ENCODE measurements around the gene GLMP.

Gene GLMP

GRCh38 chr1:156285437-156285836 is 10.0 kb downstream of the GLMP start:
- DNase-seq (ENCODE audit: low read depth), result no peak

GRCh38 chr1:156284757-156285156 is 10.7 kb downstream of the GLMP start:
- no peak for DNase-seq (ENCODE audit: low read depth)

- no peak for DNase-seq (ENCODE audit: low read depth)
Measured at GRCh38 chr1:156284112-156284511, 11.4 kb downstream of the GLMP start, which contains the start of gene TMEM79. TMEM79 (plus strand) TSS chr1:156284325; CDS start chr1:156285227, 902 bp downstream.

- no peak for DNase-seq (ENCODE audit: low read depth)
Measured at GRCh38 chr1:156283521-156283920, 12.0 kb downstream of the GLMP start.

- peak; percentile 87 for DNase-seq (ENCODE audit: low read depth)
Measured at GRCh38 chr1:156282479-156283222, 12.8 kb downstream of the GLMP start, which contains the start of gene SMG5. SMG5 (minus strand) TSS chr1:156282825; CDS start chr1:156282680, 145 bp downstream.

- no peak for DNase-seq (ENCODE audit: low read depth)
Measured at GRCh38 chr1:156281693-156282478, 13.6 kb downstream of the GLMP start.

- DNase-seq (ENCODE audit: low read depth), result no peak
Measured at GRCh38 chr1:156281281-156281680, 14.2 kb downstream of the GLMP start.

GRCh38 chr1:156279837-156280236 is 15.6 kb downstream of the GLMP start:
- no peak for DNase-seq (ENCODE audit: low read depth)

GRCh38 chr1:156276966-156277381 is 18.5 kb downstream of the GLMP start:
- no peak for DNase-seq (ENCODE audit: low read depth)

- no peak for DNase-seq (ENCODE audit: low read depth)
Measured at GRCh38 chr1:156276532-156276931, 18.9 kb downstream of the GLMP start.

GRCh38 chr1:156270314-156270713 is 25.2 kb downstream of the GLMP start:
- DNase-seq (ENCODE audit: low read depth), result no peak

- no peak for DNase-seq (ENCODE audit: low read depth)
Measured at GRCh38 chr1:156268336-156268735, 27.1 kb downstream of the GLMP start.

GRCh38 chr1:156266051-156266450 is 29.4 kb downstream of the GLMP start:
- no peak for DNase-seq (ENCODE audit: low read depth)

- DNase-seq (ENCODE audit: low read depth), result no peak
Measured at GRCh38 chr1:156263288-156263655, 32.2 kb downstream of the GLMP start.

- DNase-seq (ENCODE audit: low read depth), result no peak
Measured at GRCh38 chr1:156262461-156263287, 32.8 kb downstream of the GLMP start.

- no peak for DNase-seq (ENCODE audit: low read depth)
Measured at GRCh38 chr1:156260896-156261295, 34.6 kb downstream of the GLMP start.

- DNase-seq (ENCODE audit: low read depth), result no peak
Measured at GRCh38 chr1:156259805-156260204, 35.7 kb downstream of the GLMP start.

- no peak for DNase-seq (ENCODE audit: low read depth)
Measured at GRCh38 chr1:156258859-156259258, 36.6 kb downstream of the GLMP start.

GRCh38 chr1:156257711-156258110 is 37.8 kb downstream of the GLMP start:
- no peak for DNase-seq (ENCODE audit: low read depth)

- no peak for DNase-seq (ENCODE audit: low read depth)
Measured at GRCh38 chr1:156253634-156254033, 41.8 kb downstream of the GLMP start.

- DNase-seq (ENCODE audit: low read depth), result no peak
Measured at GRCh38 chr1:156251527-156251926, 44.0 kb downstream of the GLMP start.

- DNase-seq (ENCODE audit: low read depth), result no peak
Measured at GRCh38 chr1:156249593-156249992, 45.9 kb downstream of the GLMP start.

Measured in activated T-cell treated with anti-CD3 and anti-CD28 coated beads for 1 hour (primary cell).